Esophagus (tissue), 2 donors: Measurements from ENCODE around the gene JAK1. TPM values are rescaled to one million over a fixed set of nuclear protein-coding genes. Genes with fewer than 3 reads are reported as not detected.
A peak's percentile ranks its signal among the peaks of the same experiment; 100 is the strongest.
"Not testable (repeated sequence)": the region's sequence is repeated elsewhere in the genome, so short reads cannot be mapped to it uniquely, and the experiment has no call there.

ENCODE experiments used
- H3K27ac ChIP-seq, 2 donors: one replicate each; pipeline ENCODE4 v1.5.1; 2013; ENCODE audit warnings: low read depth in 2 of 2, mild to moderate bottlenecking in 2 of 2, inconsistent platforms in 1 of 2, low read length in 1 of 2, moderate library complexity in 1 of 2
- H3K27me3 ChIP-seq, 2 donors: one replicate each; pipeline ENCODE4 v1.6.1; 2013; ENCODE audit warnings: low read length in 2 of 2, control low read depth in 1 of 2, mild to moderate bottlenecking in 1 of 2; ENCODE audit not compliant: insufficient read depth in 2 of 2, control insufficient read depth in 1 of 2
- H3K36me3 ChIP-seq, 2 donors: one replicate each; pipeline ENCODE4 v1.6.1; 2013; ENCODE audit warnings: low read length in 1 of 2; ENCODE audit not compliant: control insufficient read depth in 2 of 2, insufficient read depth in 2 of 2
- H3K4me1 ChIP-seq, 2 donors: one replicate each; pipeline ENCODE4 v1.6.1; 2013; ENCODE audit warnings: low read length in 1 of 2; ENCODE audit not compliant: control insufficient read depth in 2 of 2, insufficient read depth in 2 of 2
- H3K4me3 ChIP-seq, 2 donors: one replicate each; pipeline ENCODE4 v1.5.1; 2013; ENCODE audit warnings: low read length in 2 of 2, mild to moderate bottlenecking in 2 of 2, low read depth in 1 of 2, moderate library complexity in 1 of 2
- H3K9me3 ChIP-seq, 2 donors: one replicate each; pipeline ENCODE4 v1.6.1; 2013; ENCODE audit warnings: mild to moderate bottlenecking in 2 of 2, low read depth in 1 of 2, low read length in 1 of 2, moderate library complexity in 1 of 2; ENCODE audit not compliant: control insufficient read depth in 2 of 2, insufficient read depth in 1 of 2
- WGBS, 2 donors: extraction: QIAGEN DNeasy Blood & Tissue Kit; methylation state at CpG; one replicate each; pipeline ENCODE4 v1.1.7; 2013; 5-methylcytosine and 5-hydroxymethylcytosine counted together
- polyA plus RNA-seq, 2 donors: library from polyadenylated mRNA; stranded (reverse); fragments of 200-250 nt; gene quantifications; one replicate each; pipeline ENCODE4 v1.2.3, GENCODE V29; 2013
- donor health status: healthy with polysubstance abuse.
- donor health status: Bipolar disorder and iron deficiency.

The JAK1 gene
- polyA plus RNA-seq, 2 donors, result 13.1 to 20.9 TPM

DNA sequence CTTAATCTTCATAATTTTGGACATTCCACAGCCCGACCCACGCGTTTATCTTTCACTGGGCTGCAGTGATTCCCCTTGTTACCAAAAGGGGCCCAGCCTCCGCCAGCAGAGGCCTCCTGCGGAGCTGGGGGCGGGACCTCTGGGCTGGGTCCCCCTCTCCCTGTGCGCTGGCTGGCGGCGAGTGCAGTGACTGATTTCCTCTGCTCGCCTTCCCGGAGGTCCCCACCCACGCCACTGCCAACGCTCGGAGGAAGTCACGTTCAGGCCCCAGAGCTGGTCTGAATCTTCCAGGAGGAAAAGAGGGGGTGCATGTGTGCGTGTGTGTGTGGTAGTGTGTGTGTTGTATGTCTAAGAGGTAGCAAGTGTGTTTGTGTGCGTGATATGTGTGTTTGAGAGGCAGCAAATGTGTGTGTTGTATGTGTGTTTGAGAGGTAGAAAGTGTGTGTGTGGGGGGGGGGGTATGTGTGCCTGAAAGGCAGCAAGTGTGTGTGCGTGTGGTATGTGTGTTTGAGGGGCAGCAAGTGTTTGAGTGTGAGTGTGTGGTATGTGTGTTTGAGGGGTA is 35.0 kb upstream of the JAK1 start:
- 45 to 50% methylated on average over 18 of the region's 18 CpGs for WGBS, 2 donors
- Histone ChIP-seq H3K27ac (peak overlapping the region; percentile 68 to 97), H3K27me3 (no peaks in the 10 kb centered on the region), H3K9me3 (no peaks in the 10 kb centered on the region), H3K4me1 (peaks cover 0 to 10% of the 10 kb centered on the region in 2 donors), H3K4me3 (peak overlapping the region in 1 of 2 donors; percentile 0), H3K36me3 (no peaks in the 10 kb centered on the region)

GRCh38 chr1:64998425-64998948 is 32.1 kb upstream of the JAK1 start:
- 88 to 92% methylated on average over 4 of the region's 4 CpGs for WGBS, 2 donors
- H3K9me3 ChIP-seq, H3K27me3 ChIP-seq, H3K27ac ChIP-seq, H3K36me3 ChIP-seq, H3K4me3 ChIP-seq: not testable (repeated sequence)
- peaks cover 0 to 10% of the 10 kb centered on the region in 2 donors for H3K4me1 ChIP-seq

- H3K36me3 ChIP-seq, result no peaks in the 10 kb centered on the region
- H3K9me3 ChIP-seq, result no peaks in the 10 kb centered on the region
- H3K4me1 ChIP-seq, result peaks cover 0 to 7% of the 10 kb centered on the region in 2 donors
- no peak overlapping the region for H3K4me3 ChIP-seq
- no peaks in the 10 kb centered on the region for H3K27me3 ChIP-seq
- no peak overlapping the region for H3K27ac ChIP-seq
- 55 to 56% methylated on average over 6 of the region's 6 CpGs for WGBS, 2 donors
Observed at GRCh38 chr1:64996541-64997257, 30.4 kb upstream of the JAK1 start.

DNA sequence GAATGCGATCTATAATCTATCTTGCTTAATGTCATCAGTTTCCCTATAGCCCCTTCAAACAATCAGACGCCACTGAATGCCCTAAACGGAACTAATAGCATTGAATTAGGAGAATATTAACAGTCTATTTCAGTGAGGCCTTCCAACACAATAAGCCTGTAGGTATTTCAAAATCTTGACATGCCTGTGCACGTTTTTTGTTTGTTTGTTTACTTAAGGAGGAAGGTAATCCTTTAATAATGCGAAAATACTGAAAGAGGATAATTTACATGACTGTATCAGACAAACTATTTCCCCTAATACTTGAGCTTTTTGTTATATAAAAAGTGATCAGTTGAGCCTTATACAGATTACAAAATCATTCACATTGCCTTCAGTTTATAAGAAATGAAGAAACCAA is 29.0 kb upstream of the JAK1 start:
- H3K4me1 ChIP-seq, result no peaks in the 10 kb centered on the region
- no peak overlapping the region for H3K4me3 ChIP-seq
- no peaks in the 10 kb centered on the region for H3K9me3 ChIP-seq
- H3K36me3 ChIP-seq, result no peaks in the 10 kb centered on the region
- no peak overlapping the region for H3K27ac ChIP-seq
- 76 to 83% methylated on average over 5 of the region's 5 CpGs for WGBS, 2 donors
- no peaks in the 10 kb centered on the region for H3K27me3 ChIP-seq

DNA sequence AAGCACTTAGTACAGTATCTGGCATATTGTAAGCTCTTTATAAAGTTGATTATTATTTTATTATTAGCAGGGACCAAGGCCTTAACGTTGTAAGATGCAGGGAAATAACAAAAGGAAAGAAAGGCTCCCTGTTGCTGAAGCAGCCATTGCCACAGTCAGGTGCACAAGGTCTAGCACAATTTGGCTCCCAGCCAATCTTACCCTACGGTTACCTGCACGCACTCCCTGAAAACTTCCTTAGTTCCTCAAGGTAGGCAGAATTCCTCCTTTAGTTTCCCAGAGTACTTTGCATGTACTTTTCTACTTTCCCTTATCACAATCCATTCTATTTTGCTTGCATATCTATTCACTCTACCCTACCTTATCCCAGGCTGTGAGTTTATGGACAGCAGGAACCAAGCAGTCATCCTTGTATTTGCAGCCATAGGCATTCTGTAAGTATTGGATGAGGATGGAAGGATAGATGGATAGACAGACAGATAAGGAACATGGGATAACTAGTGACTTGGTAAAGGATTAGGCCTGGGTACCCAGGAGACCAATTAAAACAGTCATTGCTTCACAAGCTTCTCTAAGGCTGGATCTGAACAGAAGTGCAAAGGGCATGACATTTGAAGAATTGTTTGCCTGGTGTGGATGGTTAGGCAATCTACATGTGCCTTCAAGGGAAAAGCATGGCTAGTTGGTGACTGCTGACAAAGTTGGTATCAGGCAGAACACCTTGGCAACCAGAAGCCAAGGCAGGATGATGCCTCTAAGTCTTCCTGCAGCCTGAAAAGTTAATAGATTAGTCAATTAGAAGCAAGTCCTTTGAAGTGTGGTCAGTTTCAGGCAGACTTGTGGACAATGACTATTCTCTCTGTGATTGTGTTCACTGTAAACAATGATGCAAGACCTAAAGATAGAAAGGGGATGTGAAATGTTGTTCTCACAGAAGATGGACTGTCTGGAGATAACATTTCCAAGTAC is 20.8 kb upstream of the JAK1 start:
- Histone ChIP-seq H3K4me3 (no peak overlapping the region), H3K27ac (no peak overlapping the region), H3K27me3 (no peaks in the 10 kb centered on the region), H3K9me3 (no peaks in the 10 kb centered on the region), H3K36me3 (no peaks in the 10 kb centered on the region), H3K4me1 (no peaks in the 10 kb centered on the region)
- WGBS, 2 donors, result 67 to 69% methylated on average over 3 of the region's 3 CpGs

- no peaks in the 10 kb centered on the region for H3K36me3 ChIP-seq
- H3K4me3 ChIP-seq, result no peak overlapping the region
- peaks cover 0 to 2% of the 10 kb centered on the region in 2 donors for H3K4me1 ChIP-seq
- H3K9me3 ChIP-seq, result no peaks in the 10 kb centered on the region
- H3K27ac ChIP-seq, result no peak overlapping the region
- 86 to 90% methylated on average over 3 of the region's 3 CpGs for WGBS, 2 donors
- H3K27me3 ChIP-seq, result no peaks in the 10 kb centered on the region
Observed at GRCh38 chr1:64984737-64985136, 18.4 kb upstream of the JAK1 start.

DNA sequence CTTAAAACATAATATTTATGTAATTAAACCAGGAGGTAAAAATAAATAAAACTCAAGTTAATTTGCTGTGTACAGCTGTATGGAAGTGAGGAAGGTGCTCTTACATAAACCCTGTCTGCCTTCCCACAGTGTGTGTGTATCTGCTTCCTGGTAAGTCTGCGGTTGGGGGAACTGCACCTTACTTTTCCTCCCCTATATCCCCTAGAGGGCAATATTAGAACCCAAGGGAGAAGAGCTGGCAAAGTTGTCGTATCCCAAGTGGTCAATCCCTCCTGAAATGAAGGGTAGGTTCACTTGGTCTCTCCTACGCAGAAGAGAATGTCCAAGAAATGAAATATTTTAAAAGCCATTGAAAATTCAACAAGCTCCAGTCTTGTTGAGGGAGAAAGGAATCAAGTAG is 17.8 kb upstream of the JAK1 start:
- Histone ChIP-seq H3K4me3 (no peak overlapping the region), H3K9me3 (no peaks in the 10 kb centered on the region), H3K27me3 (no peaks in the 10 kb centered on the region), H3K27ac (no peak overlapping the region), H3K36me3 (no peaks in the 10 kb centered on the region), H3K4me1 (peaks cover 0 to 2% of the 10 kb centered on the region in 2 donors)
- WGBS, 2 donors, result 85 to 87% methylated on average over 3 of the region's 3 CpGs

- WGBS, 2 donors, result 37 to 41% methylated on average over 5 of the region's 5 CpGs
- Histone ChIP-seq H3K4me1 (peaks cover 0 to 2% of the 10 kb centered on the region in 2 donors), H3K27ac (no peak overlapping the region), H3K9me3 (no peaks in the 10 kb centered on the region), H3K4me3 (no peak overlapping the region), H3K27me3 (no peaks in the 10 kb centered on the region), H3K36me3 (no peaks in the 10 kb centered on the region)
Observed at GRCh38 chr1:64983110-64983509, 16.8 kb upstream of the JAK1 start.
